Endothelial cell of umbilical vein (primary cell): ENCODE results near the gene PIK3CB. TPM values are rescaled to one million over a fixed set of nuclear protein-coding genes. Genes with fewer than 3 reads are reported as not detected.

Source experiments
- BruUV-seq: library from RNA; stranded (reverse); fragments of 400-500 nt; replicated peaks from 2 replicates; lab custom pipeline; 2021; lab: Mats Ljungman, UMichigan
- CTCF ChIA-PET: fragments of 300-600, 350-600 bp; sonication (Branson Sonifier 250); formaldehyde crosslinking; loops from one replicate; lab custom pipeline; 2021; ENCODE audit warnings: antibody characterized with exemption, inconsistent platforms; lab: Charles Lee
- POLR2A ChIA-PET: fragments of 300-600, 350-600 bp; sonication (Branson Sonifier 250); formaldehyde crosslinking; loops from one replicate; lab custom pipeline; 2021; ENCODE audit warnings: antibody characterized with exemption, inconsistent platforms; lab: Charles Lee
- DNase-seq: peaks from one replicate; pipeline ENCODE4 v3.0.0-alpha.2; 2011; ENCODE audit warnings: low read depth, low spot score
- FAIRE-seq: peaks from 2 replicates; lab custom pipeline; 2011; peaks lifted over from hg19 to GRCh38; lab: Jason Lieb, UNC
- H2AFZ ChIP-seq: 2 replicates; pipeline ENCODE4 v1.6.0; 2012; ENCODE audit warnings: low read depth, low read length, control low read depth, inconsistent platforms
- H3K27ac ChIP-seq: 2 replicates; pipeline ENCODE4 v1.5.1; 2011; ENCODE audit warnings: low read depth, mild to moderate bottlenecking, control low read depth, low read length, moderate library complexity; ENCODE audit not compliant: insufficient read depth
- H3K27me3 ChIP-seq, 2 experiments: 2 replicates each; pipeline versions ENCODE4 v1.6.0 to v1.6.1; 2011; ENCODE audit warnings: low read length in 2 of 2, mixed read lengths in 1 of 2; ENCODE audit not compliant: control insufficient read depth in 2 of 2, insufficient read depth in 2 of 2
- H3K36me3 ChIP-seq, 2 experiments: 2 replicates in 1 of 2; 3 replicates in 1 of 2; pipeline ENCODE4 v1.5.1; 2011; ENCODE audit warnings: low read length in 2 of 2, mild to moderate bottlenecking in 1 of 2, moderate library complexity in 1 of 2; ENCODE audit not compliant: control insufficient read depth in 2 of 2, insufficient read depth in 2 of 2; ENCODE audit errors: extremely low read depth in 1 of 2
- H3K4me1 ChIP-seq: 3 replicates; pipeline ENCODE4 v1.5.1; 2011; ENCODE audit warnings: mild to moderate bottlenecking, low read length; ENCODE audit not compliant: control insufficient read depth, insufficient read depth; ENCODE audit errors: extremely low read depth
- H3K4me2 ChIP-seq: 2 replicates; pipeline ENCODE4 v1.6.1; 2011; ENCODE audit warnings: low read length, control low read depth, mixed read lengths; ENCODE audit not compliant: insufficient read depth
- H3K4me3 ChIP-seq, 3 experiments: fragments of 200-600 bp in 1 of 3; sonication (generic), shearing (Covaris generic) in 1 of 3; replicated peaks in 1 of 3; 2 replicates each; pipeline ENCODE4 v1.5.1; 2011 to 2016; ENCODE audit warnings: control low read depth in 3 of 3, low read length in 3 of 3, mild to moderate bottlenecking in 2 of 3, inconsistent platforms in 1 of 3, low read depth in 1 of 3, moderate library complexity in 1 of 3; ENCODE audit not compliant: insufficient read depth in 1 of 3
- H3K79me2 ChIP-seq: 2 replicates; pipeline ENCODE4 v1.6.0; 2012; ENCODE audit warnings: low read length, inconsistent platforms; ENCODE audit not compliant: control insufficient read depth, insufficient read depth
- H3K9ac ChIP-seq: replicated peaks from 2 replicates; pipeline ENCODE3; 2011; ENCODE audit warnings: low read length, control low read depth; ENCODE audit not compliant: insufficient read depth; ENCODE audit errors: extremely low read depth
- H3K9me1 ChIP-seq: replicated peaks from 3 replicates; pipeline ENCODE4 v1.6.0; 2011; ENCODE audit warnings: mild to moderate bottlenecking, low read length; ENCODE audit not compliant: control insufficient read depth, insufficient read depth; ENCODE audit errors: extremely low read depth
- H3K9me3 ChIP-seq: replicated peaks from 2 replicates; pipeline ENCODE4 v1.5.1; 2012; ENCODE audit warnings: low read length, inconsistent platforms; ENCODE audit not compliant: control insufficient read depth, insufficient read depth
- H4K20me1 ChIP-seq: replicated peaks from 2 replicates; pipeline ENCODE3; 2011; ENCODE audit warnings: mild to moderate bottlenecking, low read length; ENCODE audit not compliant: control insufficient read depth, insufficient read depth; ENCODE audit errors: extremely low read depth
- CTCF ChIP-seq, 2 donors: IDR thresholded peaks; 1 replicate in 1 of 2; 2 replicates in 1 of 2; pipeline ENCODE4 v1.5.1; 2011; ENCODE audit warnings: low read length in 2 of 2, mild to moderate bottlenecking in 2 of 2, moderate library complexity in 2 of 2, control low read depth in 1 of 2, inconsistent platforms in 1 of 2, low read depth in 1 of 2; ENCODE audit not compliant: insufficient read depth in 1 of 2; ENCODE audit errors: extremely low read depth in 1 of 2
- EZH2 ChIP-seq: IDR thresholded peaks from 2 replicates; pipeline ENCODE4 v1.6.1; 2012; ENCODE audit warnings: borderline replicate concordance, low read depth, mild to moderate bottlenecking, moderate library complexity, low read length, inconsistent platforms; ENCODE audit not compliant: severe bottlenecking
- FOS ChIP-seq: IDR thresholded peaks from 2 replicates; pipeline ENCODE4 v1.6.1; 2011; ENCODE audit warnings: mild to moderate bottlenecking, low read length, moderate library complexity, borderline replicate concordance; ENCODE audit not compliant: insufficient read depth
- GATA2 ChIP-seq: IDR thresholded peaks from 2 replicates; pipeline ENCODE4 v1.7.0; 2011; ENCODE audit warnings: low read depth, mild to moderate bottlenecking, moderate library complexity, mixed read lengths, low read length; ENCODE audit not compliant: insufficient read length, insufficient read depth
- JUN ChIP-seq: IDR thresholded peaks from 2 replicates; pipeline ENCODE4 v1.6.1; 2011; ENCODE audit warnings: borderline replicate concordance, low read depth; ENCODE audit not compliant: insufficient read length, insufficient read depth
- MAX ChIP-seq: IDR thresholded peaks from 2 replicates; pipeline ENCODE4 v1.6.1; 2011; ENCODE audit not compliant: insufficient read depth, insufficient read length
- MYC ChIP-seq: IDR thresholded peaks from one replicate; pipeline ENCODE4 v1.6.1; 2011; ENCODE audit warnings: mild to moderate bottlenecking, low read depth, low read length
- POLR2A ChIP-seq: IDR thresholded peaks from 2 replicates; pipeline ENCODE4 v1.6.1; 2012; ENCODE audit warnings: low read depth, mild to moderate bottlenecking, control low read depth, low read length
- POLR2AphosphoS5 ChIP-seq: IDR thresholded peaks from 2 replicates; pipeline ENCODE4 v1.6.1; 2012; ENCODE audit warnings: low read depth, mild to moderate bottlenecking, control low read depth, low read length, moderate library complexity; ENCODE audit not compliant: insufficient read depth
- dilution Hi-C: fragments of 300-500 bp; cut with MboI; formaldehyde crosslinking; loops from one replicate; pipeline ENCODE4 v1.15.0; 2019; ENCODE audit warnings: low sequenced_read_pairs; ENCODE audit not compliant: extremely low pct_ligation_motif_present
- intact Hi-C: fragments of 100-400 bp; cut with micrococcal nuclease; formaldehyde crosslinking; loops from one replicate; pipeline ENCODE4 v1.10.0; 2022
- polyA plus RNA-seq, 4 experiments: library from polyadenylated mRNA; depleted of rRNA in 3 of 4; stranded (reverse) in 3 of 4; unstranded in 1 of 4; fragments of >200 nt; gene quantifications; 2 replicates each; pipeline versions ENCODE4 v1.2.1 to v1.2.3, GENCODE V29; 2011 to 2012; ENCODE audit warnings: missing spikeins in 1 of 4
- total RNA-seq: library from RNA; stranded (reverse); gene quantifications from 2 replicates; pipeline ENCODE4 v1.2.3, GENCODE V29; 2021

Gene PIK3CB
- total and polyA plus RNA-seq, 2 donors (not counting 3 experiments of a cell fraction or from before 2014, with no cell fraction given), result 9.0 to 29.8 TPM

- dilution Hi-C loops, result no loop called here
- ChIA-PET POLR2A (no interaction called here), CTCF (interaction anchor here (0.6 to 2.6 kb wide), 3 partner anchors 22 to 119 kb away, joined by 3 to 13 read pairs (median 3); no protein-coding TSS in a partner anchor)
- Histone ChIP-seq H3K4me1 (no peaks in the 10 kb centered on the region), H3K36me3 (peaks cover 0 to 2% of the 10 kb centered on the region in 2 experiments), H2AFZ (no peak overlapping the region), H3K4me3 (no peak overlapping the region), H3K4me2 (no peak overlapping the region), H3K79me2 (peaks cover 27% of the 10 kb centered on the region), H3K9me1 (no peaks in the 10 kb centered on the region), H3K27me3 (no peaks in the 10 kb centered on the region), H3K9ac (no peak overlapping the region), H3K27ac (no peak overlapping the region), H3K9me3 (no peaks in the 10 kb centered on the region), H4K20me1 (no peaks in the 10 kb centered on the region)
- BruUV-seq, result no TSS peak
- intact Hi-C loops, result no loop called here
- FAIRE-seq (no peak), DNase-seq (no peak)
- TF ChIP-seq MAX (no peak), MYC (no peak), CTCF (IDR thresholded peaks at IDR 0.05; ENCODE audit: extremely low read depth in 1 of 2, insufficient read depth in 1 of 2, low read depth in 1 of 2, low read length in 2 of 2) (no peak), FOS (no peak), GATA2 (no peak), EZH2 (no peak), JUN (no peak), POLR2AphosphoS5 (no peak), POLR2A (no peak)
Observed at GRCh38 chr3:138796761-138797160, 38.0 kb downstream of the PIK3CB start.
